Upper lobe of left lung (tissue), 6 donors: ENCODE results near the gene ANKRD40CL. TPM values are rescaled to one million over a fixed set of nuclear protein-coding genes. Genes with fewer than 3 reads are reported as not detected.

Experiments used
- ATAC-seq, 2 donors: fragments of 200-7000 bp; cut with Tn5 transposase; one replicate each; pipeline ENCODE4 v1.9.1; 2022; ENCODE audit warnings: mild to moderate bottlenecking in 2 of 2, moderate library complexity in 2 of 2; ENCODE audit not compliant: low FRiP score in 2 of 2
- DNase-seq, 2 donors: peaks; one replicate each; pipeline ENCODE4 v3.0.0-alpha.2; 2019 to 2020
- H3K27ac ChIP-seq, 4 donors: fragments of 200-600 bp; sonication (generic); one replicate each; pipeline ENCODE4 v1.5.1; 2016 to 2019
- H3K27me3 ChIP-seq, 4 donors: fragments of 200-600 bp; sonication (generic); one replicate each; pipeline ENCODE4 v1.5.1; 2017 to 2019
- H3K36me3 ChIP-seq, 4 donors: fragments of 200-600 bp; sonication (generic); one replicate each; pipeline ENCODE4 v1.5.1; 2016 to 2019
- H3K4me1 ChIP-seq, 4 donors: fragments of 200-600 bp; sonication (generic); one replicate each; pipeline ENCODE4 v1.5.1; 2018 to 2019
- H3K4me3 ChIP-seq, 4 donors: fragments of 200-600 bp; sonication (generic); one replicate each; pipeline ENCODE4 v1.5.1; 2017 to 2019; ENCODE audit warnings: mild to moderate bottlenecking in 2 of 4, moderate library complexity in 1 of 4
- H3K9me3 ChIP-seq, 4 donors: fragments of 200-600 bp; sonication (generic); one replicate each; pipeline ENCODE4 v1.5.1; 2018 to 2019
- EP300 ChIP-seq, 4 donors: sonication (generic); formaldehyde crosslinking; IDR thresholded peaks; one replicate each; pipeline ENCODE4 v1.5.1; 2017; ENCODE audit warnings: antibody characterized with exemption in 4 of 4, control low read depth in 2 of 4
- POLR2A ChIP-seq, 4 donors: fragments of 450-650 bp; IDR thresholded peaks; one replicate each; pipeline ENCODE4 v1.5.1; 2016 to 2017; ENCODE audit warnings: antibody characterized with exemption in 4 of 4, mild to moderate bottlenecking in 2 of 4
- POLR2AphosphoS5 ChIP-seq, 2 donors: sonication (generic); formaldehyde crosslinking; IDR thresholded peaks; one replicate each; pipeline ENCODE4 v1.5.1; 2017; ENCODE audit warnings: antibody characterized with exemption in 2 of 2
- WGBS, 2 donors: methylation state at CpG; one replicate each; pipeline ENCODE4 v1.1.5; 2017 to 2018; 5-methylcytosine and 5-hydroxymethylcytosine counted together
- small RNA-seq, 4 donors: library from RNA; depleted of rRNA; stranded (forward); fragments of <200 nt; gene quantifications; one replicate each; pipeline ENCODE3, GENCODE V24; 2016
- total RNA-seq, 6 donors: library from RNA; depleted of rRNA in 4 of 6; stranded (reverse); fragments of >200 nt in 4 of 6; gene quantifications; one replicate each; pipeline versions ENCODE4 v1.1.0 to v1.2.1, GENCODE V29; 2016 to 2021
- TF ChIP-seq, protein P1 (sequence below), 6 experiments: fragments of 450-650 bp in 4 of 6; fragments of 200-600 bp in 2 of 6; sonication (generic) in 2 of 6; IDR thresholded peaks; one replicate each; pipeline ENCODE4 v1.5.1; 2016 to 2019; ENCODE audit warnings: antibody characterized with exemption in 6 of 6
- donor health status: DM: no; HTN: no; CAD: no; lungs with moderate emphysema.
- donor health status: DM: no; HTN: yes; CAD: no; lungs with severe emphysema.

The ANKRD40CL gene
- total RNA-seq, 6 donors from 2014 or later: not detected

DNA sequence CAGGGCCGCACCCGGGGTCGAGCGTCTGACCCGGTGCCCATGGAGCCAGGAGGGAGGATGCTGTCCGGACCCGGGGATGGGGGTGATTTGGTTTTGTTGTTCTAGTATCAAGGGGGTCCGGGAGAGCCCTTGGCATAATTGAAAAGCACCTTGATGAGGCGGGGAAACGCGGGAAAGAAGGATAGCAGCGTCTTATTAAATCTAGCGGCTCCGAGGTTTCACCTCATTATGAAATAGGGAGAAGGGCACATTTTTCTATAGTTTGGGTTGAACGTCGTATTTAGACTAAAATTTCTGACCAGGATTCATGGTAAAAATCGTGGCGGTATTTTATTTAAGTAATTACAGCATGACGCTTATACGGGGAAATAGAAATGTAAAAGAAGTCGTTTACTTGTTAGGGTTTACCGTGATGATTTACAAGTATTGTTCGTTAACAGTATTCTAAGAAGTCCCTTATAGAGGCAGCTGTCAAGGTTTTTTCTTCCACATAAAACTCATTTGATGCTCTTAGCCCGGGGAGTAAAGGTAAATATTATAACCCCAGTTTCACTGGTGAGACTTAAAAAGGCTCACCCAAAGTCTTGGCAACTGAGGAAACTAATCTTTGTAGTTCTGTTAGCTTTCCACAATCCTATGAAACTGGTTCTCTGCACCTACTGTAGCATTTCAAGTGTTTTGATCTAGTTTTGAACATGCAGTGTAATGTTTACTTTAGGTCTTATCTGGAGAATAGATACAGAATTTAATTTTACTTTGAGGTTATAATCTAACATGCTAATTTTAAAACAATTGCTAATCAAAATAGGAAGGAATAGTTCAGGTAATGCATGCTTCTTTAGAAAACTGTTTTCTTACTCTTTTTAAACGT lies 47.2 kb downstream of the ANKRD40CL start:
- WGBS, 2 donors: 1% methylated on average over 19 to 25 of the region's 25 CpGs
- no peak for TF ChIP-seq POLR2A (IDR thresholded peaks at IDR 0.05)
- TF ChIP-seq, protein P1, sequence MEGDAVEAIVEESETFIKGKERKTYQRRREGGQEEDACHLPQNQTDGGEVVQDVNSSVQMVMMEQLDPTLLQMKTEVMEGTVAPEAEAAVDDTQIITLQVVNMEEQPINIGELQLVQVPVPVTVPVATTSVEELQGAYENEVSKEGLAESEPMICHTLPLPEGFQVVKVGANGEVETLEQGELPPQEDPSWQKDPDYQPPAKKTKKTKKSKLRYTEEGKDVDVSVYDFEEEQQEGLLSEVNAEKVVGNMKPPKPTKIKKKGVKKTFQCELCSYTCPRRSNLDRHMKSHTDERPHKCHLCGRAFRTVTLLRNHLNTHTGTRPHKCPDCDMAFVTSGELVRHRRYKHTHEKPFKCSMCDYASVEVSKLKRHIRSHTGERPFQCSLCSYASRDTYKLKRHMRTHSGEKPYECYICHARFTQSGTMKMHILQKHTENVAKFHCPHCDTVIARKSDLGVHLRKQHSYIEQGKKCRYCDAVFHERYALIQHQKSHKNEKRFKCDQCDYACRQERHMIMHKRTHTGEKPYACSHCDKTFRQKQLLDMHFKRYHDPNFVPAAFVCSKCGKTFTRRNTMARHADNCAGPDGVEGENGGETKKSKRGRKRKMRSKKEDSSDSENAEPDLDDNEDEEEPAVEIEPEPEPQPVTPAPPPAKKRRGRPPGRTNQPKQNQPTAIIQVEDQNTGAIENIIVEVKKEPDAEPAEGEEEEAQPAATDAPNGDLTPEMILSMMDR (IDR thresholded peaks at IDR 0.05): no peak
- TF ChIP-seq POLR2AphosphoS5 (IDR thresholded peaks at IDR 0.05): no peak
- TF ChIP-seq EP300 (IDR thresholded peaks at IDR 0.05): no peak
- Histone ChIP-seq H3K4me1 (peaks cover 33 to 46% (median 40%) of the 10 kb centered on the region in 4 donors), H3K27me3 (no peaks in the 10 kb centered on the region), H3K9me3 (no peaks in the 10 kb centered on the region), H3K4me3 (peak overlapping the region; percentile 73 to 84 (median 80)), H3K27ac (peak overlapping the region; percentile 96 to 99 (median 97)), H3K36me3 (peaks cover 0 to 4% (median 0%) of the 10 kb centered on the region in 4 donors)
- no peak for DNase-seq
- ATAC-seq: no peak

DNA sequence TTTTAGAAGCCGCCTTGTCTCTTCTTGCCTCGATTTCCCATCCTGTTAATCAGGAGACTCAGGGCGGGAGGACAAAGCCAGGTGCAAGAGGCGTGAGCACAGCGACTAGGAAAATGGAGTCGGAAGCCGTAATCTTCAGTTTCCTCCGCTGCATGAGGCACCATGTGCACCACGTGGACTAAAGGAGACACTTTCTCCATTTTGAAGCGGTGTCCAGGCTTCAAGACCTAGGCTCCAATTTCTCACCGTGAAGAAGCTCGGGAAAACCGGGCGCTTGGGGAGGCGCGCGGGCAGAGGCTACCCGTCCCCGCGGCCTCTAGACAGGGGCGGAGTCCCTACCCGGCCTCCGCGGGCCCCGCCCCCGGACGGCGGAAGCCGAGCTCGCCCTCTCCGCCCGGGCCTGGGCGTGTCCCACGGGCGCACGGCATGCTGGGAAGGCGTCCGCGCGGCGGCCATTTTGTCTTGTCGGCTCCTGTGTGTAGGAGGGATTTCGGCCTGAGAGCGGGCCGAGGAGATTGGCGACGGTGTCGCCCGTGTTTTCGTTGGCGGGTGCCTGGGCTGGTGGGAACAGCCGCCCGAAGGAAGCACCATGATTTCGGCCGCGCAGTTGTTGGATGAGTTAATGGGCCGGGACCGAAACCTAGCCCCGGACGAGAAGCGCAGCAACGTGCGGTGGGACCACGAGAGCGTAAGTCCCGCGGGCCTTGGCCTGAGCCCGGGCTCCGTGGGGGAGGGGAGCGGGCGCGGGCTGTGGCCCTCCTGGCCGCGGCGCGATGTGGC lies 48.0 kb downstream of the ANKRD40CL start, which contains the start of gene LUC7L3:
Gene LUC7L3, plus strand, starts transcription at position 460 of the 780 bp plus-strand sequence. Its CDS starts 130 bp downstream, at position 590.
- peak; percentile 96 to 99 for DNase-seq
- no peaks in the 10 kb centered on the region for H3K9me3 ChIP-seq
- peak; percentile 98 to 99 for ATAC-seq
- TF ChIP-seq, protein P1 (IDR thresholded peaks at IDR 0.05): peak in 2 of 6 experiments; percentile 4 to 29
- TF ChIP-seq POLR2AphosphoS5 (IDR thresholded peaks at IDR 0.05) (peak; percentile 92 to 95), EP300 (IDR thresholded peaks at IDR 0.05) (peak in 1 of 4 donors; percentile 12), POLR2A (IDR thresholded peaks at IDR 0.05) (peak in 3 of 4 donors; percentile 81 to 89 (median 86))
- H3K36me3 ChIP-seq: peaks cover 0 to 4% (median 0%) of the 10 kb centered on the region in 4 donors
- H3K27ac ChIP-seq: peak within 1 kb of the TSS; percentile 96 to 99 (median 97)
- H3K4me1 ChIP-seq: peaks cover 33 to 46% (median 40%) of the 10 kb centered on the region in 4 donors
- no peaks in the 10 kb centered on the region for H3K27me3 ChIP-seq
- peak within 1 kb of the TSS; percentile 73 to 84 (median 80) for H3K4me3 ChIP-seq
- WGBS, 2 donors: 2 to 6% methylated on average over 14 to 59 of the region's 76 CpGs

DNA sequence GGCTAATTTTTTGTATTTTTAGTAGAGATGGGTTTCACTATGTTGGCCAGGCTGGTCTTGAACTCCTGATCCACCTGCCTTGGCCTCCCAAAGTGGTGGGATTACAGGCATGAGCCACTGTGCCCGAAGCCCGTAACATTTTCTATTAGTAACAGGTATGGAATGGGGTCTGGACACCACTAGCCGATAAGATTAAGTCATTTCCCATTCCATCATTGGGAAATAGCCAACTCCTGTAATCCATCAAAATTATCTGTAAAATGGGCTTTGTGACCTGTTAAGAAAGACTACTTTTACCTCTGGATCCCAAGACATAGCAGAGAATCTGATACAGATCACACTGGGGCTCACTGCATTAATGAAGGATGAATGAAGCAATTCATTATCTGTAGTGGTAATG lies 51.8 kb downstream of the ANKRD40CL start:
- H3K27ac ChIP-seq: no peak overlapping the region
- 85 to 97% methylated on average over 3 of the region's 3 CpGs for WGBS, 2 donors
- no peak for TF ChIP-seq POLR2A (IDR thresholded peaks at IDR 0.05)
- TF ChIP-seq EP300 (IDR thresholded peaks at IDR 0.05): no peak
- TF ChIP-seq, protein P1 (IDR thresholded peaks at IDR 0.05): no peak

DNA sequence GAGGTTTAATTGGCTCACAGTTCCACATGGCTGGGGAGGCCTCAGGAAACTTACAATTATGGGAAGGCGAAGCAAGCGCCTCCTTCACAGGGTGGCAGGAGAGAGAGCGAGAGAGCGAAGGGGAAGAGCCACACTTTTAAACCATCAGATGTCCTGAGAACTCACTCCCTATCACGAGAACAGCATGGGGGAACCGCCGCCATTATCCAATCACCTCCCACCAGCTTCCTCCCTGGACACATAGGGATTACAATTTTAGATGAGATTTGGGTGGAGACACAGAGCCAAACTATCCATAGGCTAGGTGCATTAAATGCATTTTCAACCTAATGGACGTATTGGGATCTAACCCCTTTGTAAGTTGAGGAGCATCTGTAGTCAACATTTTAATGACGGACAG lies 54.7 kb downstream of the ANKRD40CL start:
- Histone ChIP-seq H3K4me1 (peaks cover 10 to 16% (median 15%) of the 10 kb centered on the region in 4 donors), H3K9me3 (no peaks in the 10 kb centered on the region), H3K36me3 (no peaks in the 10 kb centered on the region), H3K27ac (no peak overlapping the region), H3K4me3 (no peak overlapping the region), H3K27me3 (no peaks in the 10 kb centered on the region)
- 89 to 91% methylated on average over 9 of the region's 9 CpGs for WGBS, 2 donors
- no peak for ATAC-seq
- no peak for DNase-seq
- no peak for TF ChIP-seq POLR2AphosphoS5 (IDR thresholded peaks at IDR 0.05)
- TF ChIP-seq, protein P1 (IDR thresholded peaks at IDR 0.05): no peak
- TF ChIP-seq EP300 (IDR thresholded peaks at IDR 0.05): no peak
- TF ChIP-seq POLR2A (IDR thresholded peaks at IDR 0.05): no peak

More for the DNA sequence above, 51.8 kb downstream of the ANKRD40CL start:
- H3K4me1 ChIP-seq: peaks cover 4 to 8% (median 4%) of the 10 kb centered on the region in 4 donors
- H3K27me3 ChIP-seq: no peaks in the 10 kb centered on the region
- DNase-seq (no peak), ATAC-seq (no peak)
- no peak overlapping the region for H3K4me3 ChIP-seq
- no peaks in the 10 kb centered on the region for H3K36me3 ChIP-seq
- H3K9me3 ChIP-seq: no peaks in the 10 kb centered on the region

Small RNAs within 50 kb of the gene (small RNA-seq; reads per million reads assigned to genes)
- gene AC005921.1: 0 to 0.43 (median 0) reads per million in 4 donors
- gene MIR8059: 0 reads per million in 4 donors

Other genes with a start within 250 kb of the ANKRD40CL start
- gene EPN3, start 234.8 kb downstream of the ANKRD40CL start, total RNA-seq: 10 to 100 TPM in 1 of 6 donors, 1 to 10 TPM in 2, under 1 TPM in 2, not detected in 1; 0.74 to 14.4 (median 1.2) TPM
- gene SPATA20, start 220.3 kb downstream of the ANKRD40CL start, total RNA-seq: 100 to 1,000 TPM in 2 of 6 donors, 10 to 100 TPM in 4; 32.9 to 111 (median 46.4) TPM
- gene CACNA1G, start 206.8 kb downstream of the ANKRD40CL start, total RNA-seq: under 1 TPM in 4 of 6 donors, not detected in 2; under 0.01 to 0.37 (median 0.11) TPM
- 100 to 1,000 TPM in 1 of 6 donors, 10 to 100 TPM in 5; 34.2 to 268 (median 57.7) TPM for gene ABCC3, start 132.6 kb downstream of the ANKRD40CL start, total RNA-seq
- gene ANKRD40, start 59.6 kb downstream of the ANKRD40CL start, total RNA-seq: 10 to 100 TPM; 27.9 to 52.9 (median 43.7) TPM
- gene LUC7L3, start 47.9 kb downstream of the ANKRD40CL start, total RNA-seq: 100 to 1,000 TPM in 2 of 6 donors, 10 to 100 TPM in 4; 38.2 to 625 (median 91.4) TPM
- under 1 TPM in 1 of 6 donors, not detected in 5; 0.23 TPM for gene WFIKKN2, start 68.1 kb upstream of the ANKRD40CL start, total RNA-seq
- gene TOB1, start 98.8 kb upstream of the ANKRD40CL start, total RNA-seq: 10 to 100 TPM; 16.0 to 98.5 (median 53.5) TPM